ENCODE data around the gene ASB2. TPM values are rescaled to one million over a fixed set of nuclear protein-coding genes. Genes with fewer than 3 reads are reported as not detected.

ASB2 gene
- total RNA-seq, 2 donors from 2014 or later: 0.11 TPM; not detected in 1

- H3K9me3 Mint-ChIP-seq: no peaks in the 10 kb centered on the region
- H3K27me3 ChIP-seq (ENCODE audit: control insufficient read depth, insufficient read depth, low read length, poor library complexity, severe bottlenecking): no peaks in the 10 kb centered on the region
- peaks cover 18% of the 10 kb centered on the region for H3K4me1 Mint-ChIP-seq
- H3K4me1 ChIP-seq (ENCODE audit: control insufficient read depth, insufficient read depth, low read length): no peaks in the 10 kb centered on the region
- H3K4me3 ChIP-seq (ENCODE audit: low read length): no peak overlapping the region
- 75 to 79% methylated on average over 14 of the region's 14 CpGs for WGBS, 2 experiments (ENCODE audit: insufficient coverage in 1 of 2, insufficient read length in 1 of 2)
- H3K27me3 Mint-ChIP-seq (ENCODE audit: insufficient read depth): peaks cover 18% of the 10 kb centered on the region
- no peak overlapping the region for H3K4me3 Mint-ChIP-seq
- no peak overlapping the region for H3K27ac ChIP-seq (ENCODE audit: low read depth, low read length)
- peak; percentile 79 for DNase-seq
- no peak overlapping the region for H3K27ac Mint-ChIP-seq
- H3K36me3 ChIP-seq (ENCODE audit: control insufficient read depth, insufficient read depth, low read length): no peaks in the 10 kb centered on the region
- no peaks in the 10 kb centered on the region for H3K36me3 Mint-ChIP-seq (ENCODE audit: low read depth)
- TF ChIP-seq CTCF (conservative IDR thresholded peaks at IDR 0.05): peak; percentile 64
- H3K9me3 ChIP-seq (ENCODE audit: control insufficient read depth, low read length): no peaks in the 10 kb centered on the region
- H3K9ac ChIP-seq (ENCODE audit: extremely low read depth, low read length, poor library complexity, severe bottlenecking): no peak overlapping the region
Observed at GRCh38 chr14:93953263-93953662, 23.1 kb downstream of the ASB2 start.

- H3K4me1 Mint-ChIP-seq: peaks cover 18% of the 10 kb centered on the region
- H3K9me3 ChIP-seq (ENCODE audit: control insufficient read depth, low read length): no peaks in the 10 kb centered on the region
- no peak for DNase-seq
- no peaks in the 10 kb centered on the region for H3K9me3 Mint-ChIP-seq
- H3K27ac ChIP-seq (ENCODE audit: low read depth, low read length): no peak overlapping the region
- H3K4me3 ChIP-seq (ENCODE audit: low read length): no peak overlapping the region
- 92 to 93% methylated on average over 3 of the region's 3 CpGs for WGBS, 2 experiments (ENCODE audit: insufficient coverage in 1 of 2, insufficient read length in 1 of 2)
- no peaks in the 10 kb centered on the region for H3K4me1 ChIP-seq (ENCODE audit: control insufficient read depth, insufficient read depth, low read length)
- H3K4me3 Mint-ChIP-seq: no peak overlapping the region
- H3K36me3 ChIP-seq (ENCODE audit: control insufficient read depth, insufficient read depth, low read length): no peaks in the 10 kb centered on the region
- H3K9ac ChIP-seq (ENCODE audit: extremely low read depth, low read length, poor library complexity, severe bottlenecking): no peak overlapping the region
- no peaks in the 10 kb centered on the region for H3K36me3 Mint-ChIP-seq (ENCODE audit: low read depth)
- TF ChIP-seq CTCF (conservative IDR thresholded peaks at IDR 0.05): no peak
- no peak overlapping the region for H3K27ac Mint-ChIP-seq
- no peaks in the 10 kb centered on the region for H3K27me3 ChIP-seq (ENCODE audit: control insufficient read depth, insufficient read depth, low read length, poor library complexity, severe bottlenecking)
- H3K27me3 Mint-ChIP-seq (ENCODE audit: insufficient read depth): peaks cover 18% of the 10 kb centered on the region
Observed at GRCh38 chr14:93952829-93953228, 23.5 kb downstream of the ASB2 start.

- no peak for DNase-seq
- H3K4me1 Mint-ChIP-seq: peaks cover 18% of the 10 kb centered on the region
- no peaks in the 10 kb centered on the region for H3K9me3 Mint-ChIP-seq
- no peaks in the 10 kb centered on the region for H3K36me3 Mint-ChIP-seq (ENCODE audit: low read depth)
- H3K4me3 Mint-ChIP-seq: no peak overlapping the region
- WGBS, 2 experiments (ENCODE audit: insufficient coverage in 1 of 2, insufficient read length in 1 of 2): 82 to 85% methylated on average over 7 of the region's 7 CpGs
- no peaks in the 10 kb centered on the region for H3K36me3 ChIP-seq (ENCODE audit: control insufficient read depth, insufficient read depth, low read length)
- peaks cover 18% of the 10 kb centered on the region for H3K27me3 Mint-ChIP-seq (ENCODE audit: insufficient read depth)
- H3K27me3 ChIP-seq (ENCODE audit: control insufficient read depth, insufficient read depth, low read length, poor library complexity, severe bottlenecking): no peaks in the 10 kb centered on the region
- TF ChIP-seq CTCF (conservative IDR thresholded peaks at IDR 0.05): no peak
- H3K9ac ChIP-seq (ENCODE audit: extremely low read depth, low read length, poor library complexity, severe bottlenecking): no peak overlapping the region
- H3K27ac Mint-ChIP-seq: no peak overlapping the region
- H3K4me1 ChIP-seq (ENCODE audit: control insufficient read depth, insufficient read depth, low read length): no peaks in the 10 kb centered on the region
- H3K4me3 ChIP-seq (ENCODE audit: low read length): no peak overlapping the region
- H3K9me3 ChIP-seq (ENCODE audit: control insufficient read depth, low read length): no peaks in the 10 kb centered on the region
- no peak overlapping the region for H3K27ac ChIP-seq (ENCODE audit: low read depth, low read length)
Observed at GRCh38 chr14:93951635-93952540, 24.5 kb downstream of the ASB2 start.
